Liver (tissue), 3 donors: Measurements from ENCODE around the gene MAST2.

Experiments
- GABPA ChIP-seq, 2 donors: IDR thresholded peaks in 1 of 2; conservative IDR thresholded peaks in 1 of 2; 2 replicates each; pipeline ENCODE4 v1.6.1; 2016; ENCODE audit warnings: antibody characterized with exemption in 2 of 2, mild to moderate bottlenecking in 1 of 2, moderate library complexity in 1 of 2
- HNF4A ChIP-seq, 2 donors: conservative IDR thresholded peaks; 2 replicates each; pipeline ENCODE4 v1.6.1; 2016; ENCODE audit warnings: antibody characterized with exemption in 2 of 2, mild to moderate bottlenecking in 2 of 2
- SP1 ChIP-seq: IDR thresholded peaks from 2 replicates; pipeline ENCODE4 v1.6.1; 2018; ENCODE audit warnings: antibody characterized with exemption, mild to moderate bottlenecking
- YY1 ChIP-seq: IDR thresholded peaks from 2 replicates; pipeline ENCODE4 v1.6.1; 2016; ENCODE audit warnings: antibody characterized with exemption, mild to moderate bottlenecking
- TF ChIP-seq, protein P1 (sequence below): fragments of 150-350 bp; IDR thresholded peaks from 2 replicates; pipeline ENCODE4 v1.5.1; 2017; ENCODE audit warnings: improper control_type of control experiment, low read depth, low read length; ENCODE audit not compliant: missing input control
- TF ChIP-seq, protein P2 (sequence below): IDR thresholded peaks from 2 replicates; pipeline ENCODE4 v1.6.1; 2016; ENCODE audit warnings: antibody characterized with exemption
- donor health status: healthy.
- donor health status: healthy.

DNA sequence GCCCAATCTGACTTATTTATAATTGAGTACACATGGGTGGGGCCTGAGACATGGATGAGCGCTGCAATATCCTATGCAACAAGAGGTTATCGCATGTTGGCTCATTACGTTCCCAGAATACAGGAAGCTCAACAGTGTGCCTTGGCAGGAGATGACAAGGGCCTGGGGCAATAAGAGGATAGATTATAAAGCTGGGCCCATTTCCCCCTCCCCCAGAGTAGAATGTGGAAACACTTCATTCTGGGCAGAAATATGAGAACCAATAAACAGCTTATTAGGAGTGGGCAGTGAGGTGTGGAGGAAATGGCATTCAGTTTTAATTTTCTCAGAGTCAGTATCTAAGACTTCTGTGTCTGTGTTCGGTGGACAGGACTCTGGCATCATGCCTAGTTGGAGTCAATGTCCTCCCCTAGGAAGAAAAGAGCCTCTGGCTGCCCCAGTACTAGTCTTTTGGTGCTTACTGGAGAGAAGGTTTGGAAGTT, 236.2 kb downstream of the MAST2 start:
- TF ChIP-seq, protein P1, sequence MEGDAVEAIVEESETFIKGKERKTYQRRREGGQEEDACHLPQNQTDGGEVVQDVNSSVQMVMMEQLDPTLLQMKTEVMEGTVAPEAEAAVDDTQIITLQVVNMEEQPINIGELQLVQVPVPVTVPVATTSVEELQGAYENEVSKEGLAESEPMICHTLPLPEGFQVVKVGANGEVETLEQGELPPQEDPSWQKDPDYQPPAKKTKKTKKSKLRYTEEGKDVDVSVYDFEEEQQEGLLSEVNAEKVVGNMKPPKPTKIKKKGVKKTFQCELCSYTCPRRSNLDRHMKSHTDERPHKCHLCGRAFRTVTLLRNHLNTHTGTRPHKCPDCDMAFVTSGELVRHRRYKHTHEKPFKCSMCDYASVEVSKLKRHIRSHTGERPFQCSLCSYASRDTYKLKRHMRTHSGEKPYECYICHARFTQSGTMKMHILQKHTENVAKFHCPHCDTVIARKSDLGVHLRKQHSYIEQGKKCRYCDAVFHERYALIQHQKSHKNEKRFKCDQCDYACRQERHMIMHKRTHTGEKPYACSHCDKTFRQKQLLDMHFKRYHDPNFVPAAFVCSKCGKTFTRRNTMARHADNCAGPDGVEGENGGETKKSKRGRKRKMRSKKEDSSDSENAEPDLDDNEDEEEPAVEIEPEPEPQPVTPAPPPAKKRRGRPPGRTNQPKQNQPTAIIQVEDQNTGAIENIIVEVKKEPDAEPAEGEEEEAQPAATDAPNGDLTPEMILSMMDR: no peak
- TF ChIP-seq GABPA (IDR thresholded peaks at IDR 0.05 in 1 of 2, conservative IDR thresholded peaks at IDR 0.05 in 1 of 2): no peak
- TF ChIP-seq HNF4A (conservative IDR thresholded peaks at IDR 0.05): no peak
- TF ChIP-seq, protein P2, sequence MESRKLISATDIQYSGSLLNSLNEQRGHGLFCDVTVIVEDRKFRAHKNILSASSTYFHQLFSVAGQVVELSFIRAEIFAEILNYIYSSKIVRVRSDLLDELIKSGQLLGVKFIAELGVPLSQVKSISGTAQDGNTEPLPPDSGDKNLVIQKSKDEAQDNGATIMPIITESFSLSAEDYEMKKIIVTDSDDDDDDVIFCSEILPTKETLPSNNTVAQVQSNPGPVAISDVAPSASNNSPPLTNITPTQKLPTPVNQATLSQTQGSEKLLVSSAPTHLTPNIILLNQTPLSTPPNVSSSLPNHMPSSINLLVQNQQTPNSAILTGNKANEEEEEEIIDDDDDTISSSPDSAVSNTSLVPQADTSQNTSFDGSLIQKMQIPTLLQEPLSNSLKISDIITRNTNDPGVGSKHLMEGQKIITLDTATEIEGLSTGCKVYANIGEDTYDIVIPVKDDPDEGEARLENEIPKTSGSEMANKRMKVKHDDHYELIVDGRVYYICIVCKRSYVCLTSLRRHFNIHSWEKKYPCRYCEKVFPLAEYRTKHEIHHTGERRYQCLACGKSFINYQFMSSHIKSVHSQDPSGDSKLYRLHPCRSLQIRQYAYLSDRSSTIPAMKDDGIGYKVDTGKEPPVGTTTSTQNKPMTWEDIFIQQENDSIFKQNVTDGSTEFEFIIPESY: no peak
- TF ChIP-seq YY1: no peak
- TF ChIP-seq SP1: no peak
